Peyer's patch (tissue), 4 donors: Measurements from ENCODE around the gene PIK3IP1. TPM values are rescaled to one million over a fixed set of nuclear protein-coding genes. Genes with fewer than 3 reads are reported as not detected.
A peak's percentile ranks its signal among the peaks of the same experiment; 100 is the strongest.

Experiments used
- DNase-seq, 3 donors: peaks; one replicate each; pipeline ENCODE4 v3.0.0-alpha.2; 2017 to 2019
- H3K27ac ChIP-seq, 4 donors: fragments of 200-600 bp; sonication (generic); one replicate each; pipeline ENCODE4 v1.5.1; 2016 to 2019
- H3K27me3 ChIP-seq, 2 donors: fragments of 200-600 bp; sonication (generic); one replicate each; pipeline ENCODE4 v1.5.1; 2019
- H3K36me3 ChIP-seq, 3 donors: fragments of 200-600 bp; sonication (generic); one replicate each; pipeline ENCODE4 v1.5.1; 2016 to 2019
- H3K4me1 ChIP-seq, 4 donors: fragments of 200-600 bp; sonication (generic); one replicate each; pipeline ENCODE4 v1.5.1; 2016 to 2019
- H3K4me3 ChIP-seq, 4 donors: fragments of 200-600 bp; sonication (generic); 1 replicate in 3 of 4; 2 replicates in 1 of 4; pipeline ENCODE4 v1.5.1; 2016 to 2019; ENCODE audit warnings: mild to moderate bottlenecking in 1 of 4
- H3K9me3 ChIP-seq, 4 donors: fragments of 200-600 bp; sonication (generic); one replicate each; pipeline ENCODE4 v1.5.1; 2016 to 2019; ENCODE audit warnings: mild to moderate bottlenecking in 1 of 4
- CTCF ChIP-seq, 6 experiments: fragments of 450-650 bp in 4 of 6; fragments of 200-600 bp in 2 of 6; sonication (generic) in 1 of 6; IDR thresholded peaks; one replicate each; pipeline ENCODE4 v1.5.1; 2017 to 2019; ENCODE audit warnings: antibody characterized with exemption in 6 of 6, mild to moderate bottlenecking in 3 of 6, moderate library complexity in 1 of 6
- POLR2A ChIP-seq, 2 donors: fragments of 450-650 bp; IDR thresholded peaks; one replicate each; pipeline ENCODE4 v1.5.1; 2017; ENCODE audit warnings: antibody characterized with exemption in 2 of 2, mild to moderate bottlenecking in 2 of 2, moderate library complexity in 2 of 2
- total RNA-seq, 4 donors: library from RNA; depleted of rRNA; stranded (reverse); fragments of >200 nt; gene quantifications; one replicate each; pipeline ENCODE4 v1.1.0, GENCODE V29; 2016

Gene PIK3IP1
- total RNA-seq, 4 donors from 2014 or later = 23.7 to 60.2 (median 30.7) TPM

DNA sequence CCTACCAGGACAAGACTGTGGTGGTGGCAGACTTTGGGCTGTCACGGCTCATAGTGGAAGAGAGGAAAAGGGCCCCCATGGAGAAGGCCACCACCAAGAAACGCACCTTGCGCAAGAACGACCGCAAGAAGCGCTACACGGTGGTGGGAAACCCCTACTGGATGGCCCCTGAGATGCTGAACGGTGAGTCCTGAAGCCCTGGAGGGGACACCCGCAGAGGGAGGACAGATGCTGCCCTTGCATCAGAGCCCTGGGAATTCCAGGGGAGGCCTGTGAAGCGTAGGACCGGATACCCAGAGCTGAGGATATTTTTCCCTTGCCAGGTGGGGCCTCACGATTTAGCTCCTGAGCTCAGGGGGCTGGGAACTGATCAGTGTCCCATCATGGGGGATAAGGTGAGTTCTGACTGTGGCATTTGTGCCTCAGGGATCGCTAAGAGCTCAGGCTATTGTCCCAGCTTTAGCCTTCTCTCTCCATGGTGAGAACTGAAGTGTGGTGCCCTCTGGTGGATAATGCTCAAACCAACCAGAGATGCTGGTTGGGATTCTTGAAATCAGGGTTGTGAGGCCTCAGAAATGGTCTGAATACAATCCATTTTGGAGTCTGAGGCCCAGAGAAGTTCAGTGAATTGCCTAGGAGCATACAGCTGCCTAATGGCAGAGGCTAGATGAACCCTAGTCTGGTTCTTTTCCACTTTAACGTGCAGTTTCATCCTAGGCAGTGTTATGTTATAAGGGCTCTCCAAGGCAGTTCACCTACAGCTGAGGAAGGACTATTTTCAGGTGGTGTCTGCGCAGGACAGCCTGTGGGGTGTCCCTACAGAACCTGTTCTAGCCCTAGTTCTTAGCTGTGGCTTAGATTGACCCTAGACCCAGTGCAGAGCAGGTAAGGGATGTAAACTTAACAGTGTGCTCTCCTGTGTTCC lies 19.5 kb downstream of the PIK3IP1 start:
- H3K36me3 ChIP-seq = peaks cover 0 to 73% (median 0%) of the 10 kb centered on the region in 3 donors
- no peaks in the 10 kb centered on the region for H3K27me3 ChIP-seq
- TF ChIP-seq CTCF (IDR thresholded peaks at IDR 0.05) (peak; percentile 51 to 78 (median 74)), POLR2A (IDR thresholded peaks at IDR 0.05) (no peak)
- peak in 2 of 3 donors; percentile 61 to 84 for DNase-seq
- H3K4me3 ChIP-seq = no peak overlapping the region
- peak overlapping the region in 1 of 4 donors; percentile 52 for H3K27ac ChIP-seq
- H3K4me1 ChIP-seq = peaks cover 0 to 3% (median 0%) of the 10 kb centered on the region in 4 donors
- H3K9me3 ChIP-seq = no peaks in the 10 kb centered on the region

DNA sequence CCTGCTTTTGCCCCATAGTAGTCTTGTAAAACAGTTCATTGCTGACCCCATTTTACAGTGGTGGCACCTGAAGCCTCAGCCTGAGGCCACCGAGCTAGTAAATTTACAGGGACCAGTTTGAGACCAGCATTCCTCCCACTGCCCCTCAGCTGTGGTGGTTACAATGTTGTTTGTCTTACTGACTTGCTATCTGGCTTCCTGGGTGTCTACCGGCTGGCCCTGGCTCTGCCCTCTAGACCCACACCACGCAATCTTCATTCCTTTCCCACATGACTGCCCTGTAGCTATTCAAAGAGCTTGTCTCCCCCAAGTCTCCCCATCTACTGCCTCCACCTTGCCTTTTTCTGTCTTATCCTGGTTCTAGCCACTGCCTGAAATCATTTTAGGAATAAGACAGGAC lies 20.8 kb downstream of the PIK3IP1 start:
- no peaks in the 10 kb centered on the region for H3K27me3 ChIP-seq
- DNase-seq = no peak
- no peak overlapping the region for H3K4me3 ChIP-seq
- no peak for TF ChIP-seq POLR2A (IDR thresholded peaks at IDR 0.05)
- no peak for TF ChIP-seq CTCF (IDR thresholded peaks at IDR 0.05)
- peaks cover 0 to 76% (median 0%) of the 10 kb centered on the region in 3 donors for H3K36me3 ChIP-seq
- peaks cover 0 to 3% (median 0%) of the 10 kb centered on the region in 4 donors for H3K4me1 ChIP-seq
- H3K27ac ChIP-seq = no peak overlapping the region
- no peaks in the 10 kb centered on the region for H3K9me3 ChIP-seq

DNA sequence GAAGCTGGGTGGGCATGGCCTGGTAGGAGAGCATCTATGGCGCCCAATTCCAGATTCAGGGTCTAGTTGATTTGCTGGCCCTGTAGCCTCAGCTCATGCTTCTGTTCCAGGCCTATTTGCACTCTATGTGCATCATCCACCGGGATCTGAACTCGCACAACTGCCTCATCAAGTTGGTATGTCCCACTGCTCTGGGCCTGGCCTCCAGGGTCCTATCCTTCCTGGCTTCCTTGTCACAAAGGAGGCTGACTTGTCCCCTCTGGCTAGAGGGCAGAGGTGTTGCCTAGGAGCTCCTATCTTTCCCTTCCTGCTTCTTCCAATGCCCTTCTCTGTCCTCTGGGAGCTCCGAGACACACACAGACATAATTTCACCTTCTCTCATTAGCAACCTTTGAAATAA lies 21.3 kb downstream of the PIK3IP1 start:
- TF ChIP-seq POLR2A (IDR thresholded peaks at IDR 0.05) (no peak), CTCF (IDR thresholded peaks at IDR 0.05) (no peak)
- Histone ChIP-seq H3K9me3 (no peaks in the 10 kb centered on the region), H3K27me3 (no peaks in the 10 kb centered on the region), H3K27ac (no peak overlapping the region), H3K36me3 (peaks cover 0 to 79% (median 0%) of the 10 kb centered on the region in 3 donors), H3K4me1 (peaks cover 0 to 3% (median 0%) of the 10 kb centered on the region in 4 donors), H3K4me3 (no peak overlapping the region)
- DNase-seq = no peak

DNA sequence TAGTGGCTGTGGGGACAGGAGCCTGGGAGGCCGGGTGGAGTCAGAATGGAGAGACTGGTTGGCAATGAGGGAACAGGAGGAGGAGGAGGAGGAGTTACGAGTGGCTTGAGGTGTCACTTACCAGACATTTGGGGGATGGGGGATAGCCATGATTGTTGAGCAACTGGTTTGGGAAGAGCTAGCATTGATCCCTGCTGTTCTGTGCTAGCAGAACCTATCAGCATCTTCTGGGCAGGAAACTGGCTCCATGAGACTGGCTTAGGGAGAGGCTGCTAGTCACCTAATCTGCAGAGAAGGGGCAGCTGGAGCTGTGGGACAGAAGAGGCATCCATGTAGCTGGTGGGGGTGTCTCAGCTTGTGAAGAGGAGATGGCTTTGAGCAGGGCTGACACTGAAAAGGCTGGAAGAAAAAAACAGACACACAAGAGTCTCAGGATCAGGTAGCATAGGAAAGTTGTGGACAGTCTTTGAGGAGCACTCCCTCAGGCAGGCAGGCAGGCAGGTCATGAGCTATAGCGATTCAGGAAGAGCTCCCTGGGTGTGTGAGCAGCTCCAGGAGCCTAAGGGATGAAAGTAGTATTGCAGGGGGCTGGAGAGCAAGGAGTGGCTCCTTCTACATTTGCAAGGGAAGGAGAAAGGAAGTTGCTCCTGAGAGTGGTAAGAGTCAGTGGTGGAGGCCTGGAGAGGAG lies 22.3 kb downstream of the PIK3IP1 start:
- Histone ChIP-seq H3K27me3 (no peaks in the 10 kb centered on the region), H3K9me3 (no peaks in the 10 kb centered on the region), H3K4me1 (peaks cover 0 to 3% (median 0%) of the 10 kb centered on the region in 4 donors), H3K4me3 (no peak overlapping the region), H3K36me3 (peaks cover 0 to 80% (median 0%) of the 10 kb centered on the region in 3 donors), H3K27ac (no peak overlapping the region)
- TF ChIP-seq POLR2A (IDR thresholded peaks at IDR 0.05) (no peak), CTCF (IDR thresholded peaks at IDR 0.05) (no peak)
- no peak for DNase-seq

- no peak overlapping the region for H3K27ac ChIP-seq
- H3K27me3 ChIP-seq = no peaks in the 10 kb centered on the region
- H3K4me3 ChIP-seq = no peak overlapping the region
- no peak for DNase-seq
- H3K4me1 ChIP-seq = no peaks in the 10 kb centered on the region
- H3K9me3 ChIP-seq = no peaks in the 10 kb centered on the region
- TF ChIP-seq POLR2A (IDR thresholded peaks at IDR 0.05) (no peak), CTCF (IDR thresholded peaks at IDR 0.05) (no peak)
- peaks cover 0 to 81% (median 0%) of the 10 kb centered on the region in 3 donors for H3K36me3 ChIP-seq
These were observed 24.0 kb downstream of the PIK3IP1 start for GRCh38 chr22:31268281-31268680.
